GM21515 (cell line): Measurements from ENCODE around the gene CCHCR1.
A peak's percentile ranks its signal among the peaks of the same experiment; 100 is the strongest.
"Not testable (repeated sequence)": the region's sequence is repeated elsewhere in the genome, so short reads cannot be mapped to it uniquely, and the experiment has no call there.

Experiments used
- ATAC-seq: cut with Tn5 transposase; IDR thresholded peaks from one replicate; pipeline ENCODE4 v1.9.1; 2021; ENCODE audit not compliant: unreplicated experiment

The CCHCR1 gene

GRCh38 chr6:31157513-31158139, at the start of gene CCHCR1:
Gene CCHCR1 (minus strand): TSS chr6:31157802. CDS start chr6:31157600, 202 bp downstream.
- no peak for ATAC-seq

- no peak for ATAC-seq
Measured at GRCh38 chr6:31205638-31206037, 48.0 kb upstream of the CCHCR1 start.

- no peak for ATAC-seq
Measured at GRCh38 chr6:31204751-31205145, 47.1 kb upstream of the CCHCR1 start.

GRCh38 chr6:31203345-31203979, 45.9 kb upstream of the CCHCR1 start:
- peak; percentile 53 for ATAC-seq

- ATAC-seq, result no peak
Measured at GRCh38 chr6:31202259-31203166, 44.9 kb upstream of the CCHCR1 start.

GRCh38 chr6:31199105-31199452, 41.5 kb upstream of the CCHCR1 start:
- not testable (repeated sequence) for ATAC-seq

GRCh38 chr6:31197559-31198305, 40.1 kb upstream of the CCHCR1 start:
- ATAC-seq, result peak; percentile 58

GRCh38 chr6:31196251-31197022, 38.8 kb upstream of the CCHCR1 start:
- ATAC-seq, result not testable (repeated sequence)

GRCh38 chr6:31195308-31195979, 37.8 kb upstream of the CCHCR1 start:
- not testable (repeated sequence) for ATAC-seq

GRCh38 chr6:31194061-31194834, 36.6 kb upstream of the CCHCR1 start:
- no peak for ATAC-seq

GRCh38 chr6:31193206-31193605, 35.6 kb upstream of the CCHCR1 start:
- ATAC-seq, result no peak

- ATAC-seq, result not testable (repeated sequence)
Measured at GRCh38 chr6:31192431-31193105, 35.0 kb upstream of the CCHCR1 start.

- ATAC-seq, result no peak
Measured at GRCh38 chr6:31190488-31190887, 32.9 kb upstream of the CCHCR1 start.

GRCh38 chr6:31189223-31189622, 31.6 kb upstream of the CCHCR1 start:
- ATAC-seq, result not testable (repeated sequence)

GRCh38 chr6:31187780-31188194, 30.2 kb upstream of the CCHCR1 start:
- ATAC-seq, result no peak

- no peak for ATAC-seq
Measured at GRCh38 chr6:31186052-31186734, 28.6 kb upstream of the CCHCR1 start.

GRCh38 chr6:31185695-31186051, 28.1 kb upstream of the CCHCR1 start:
- not testable (repeated sequence) for ATAC-seq

- ATAC-seq, result not testable (repeated sequence)
Measured at GRCh38 chr6:31183859-31184258, 26.3 kb upstream of the CCHCR1 start.
